Adipose tissue (tissue), 3 donors: Measurements from ENCODE around the gene MAPK8. TPM values are rescaled to one million over a fixed set of nuclear protein-coding genes. Genes with fewer than 3 reads are reported as not detected.

ENCODE experiments used
- H3K27ac ChIP-seq: one replicate; pipeline ENCODE4 v1.5.1; 2013; ENCODE audit warnings: low read depth, low read length
- WGBS, 3 donors: extraction: QIAGEN DNeasy Blood & Tissue Kit; methylation state at CpG; one replicate each; pipeline ENCODE4 v1.1.7; 2013; 5-methylcytosine and 5-hydroxymethylcytosine counted together
- polyA plus RNA-seq, 3 donors: library from polyadenylated mRNA; stranded (reverse); fragments of 200-250 nt; gene quantifications; one replicate each; pipeline ENCODE4 v1.2.3, GENCODE V29; 2013
- donor health status: healthy with polysubstance abuse.
- donor health status: Bipolar disorder and iron deficiency.
- donor health status: healthy.

Gene MAPK8
- polyA plus RNA-seq, 3 donors = 7.9 to 11.2 (median 8.3) TPM

DNA sequence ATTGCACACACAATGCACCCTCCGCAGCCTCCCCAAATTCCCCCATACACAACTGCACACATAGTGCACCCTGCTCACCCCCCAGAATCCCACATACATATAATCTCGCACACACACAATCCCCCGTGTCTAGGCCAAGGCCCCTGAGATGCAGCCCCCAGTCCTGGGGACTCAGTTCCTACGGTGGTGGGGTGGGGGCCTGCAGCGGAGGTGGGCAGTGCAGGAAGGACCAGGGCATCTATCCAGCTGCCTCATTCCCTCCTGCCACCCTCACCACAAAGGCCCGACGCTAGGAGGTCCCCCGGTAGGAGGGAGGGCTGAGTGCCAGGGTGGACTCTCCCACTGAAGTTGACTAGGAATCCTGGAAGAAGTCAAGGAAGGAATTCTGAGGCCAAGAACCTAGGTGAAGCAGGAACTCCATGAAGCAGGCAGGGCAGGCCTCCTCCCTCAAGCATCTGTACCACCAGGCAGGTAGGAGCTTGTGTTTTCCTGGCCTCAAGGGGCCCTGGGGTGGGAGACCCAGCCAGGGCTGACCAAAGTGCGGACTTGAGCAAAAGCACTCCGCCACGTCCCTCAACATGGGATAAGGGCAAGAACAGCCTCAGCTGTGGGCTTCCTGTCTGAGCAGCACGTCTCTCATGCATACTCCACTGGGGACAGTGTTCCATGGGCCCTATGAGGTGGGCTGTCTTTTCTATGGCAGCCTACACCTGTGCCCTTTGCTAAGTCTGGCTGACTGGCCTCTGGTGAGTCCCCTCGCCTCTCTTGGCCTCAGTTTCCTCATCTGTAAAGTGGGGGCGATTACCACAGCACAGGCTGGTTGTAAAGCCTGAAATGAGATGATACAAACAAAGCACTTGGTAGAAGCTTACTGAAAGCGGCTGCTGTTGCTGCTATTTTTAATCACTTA is 145.7 kb downstream of the MAPK8 start:
- no peak overlapping the region for H3K27ac ChIP-seq
- 75 to 80% (median 79%) methylated on average over 15 of the region's 15 CpGs for WGBS, 3 donors

DNA sequence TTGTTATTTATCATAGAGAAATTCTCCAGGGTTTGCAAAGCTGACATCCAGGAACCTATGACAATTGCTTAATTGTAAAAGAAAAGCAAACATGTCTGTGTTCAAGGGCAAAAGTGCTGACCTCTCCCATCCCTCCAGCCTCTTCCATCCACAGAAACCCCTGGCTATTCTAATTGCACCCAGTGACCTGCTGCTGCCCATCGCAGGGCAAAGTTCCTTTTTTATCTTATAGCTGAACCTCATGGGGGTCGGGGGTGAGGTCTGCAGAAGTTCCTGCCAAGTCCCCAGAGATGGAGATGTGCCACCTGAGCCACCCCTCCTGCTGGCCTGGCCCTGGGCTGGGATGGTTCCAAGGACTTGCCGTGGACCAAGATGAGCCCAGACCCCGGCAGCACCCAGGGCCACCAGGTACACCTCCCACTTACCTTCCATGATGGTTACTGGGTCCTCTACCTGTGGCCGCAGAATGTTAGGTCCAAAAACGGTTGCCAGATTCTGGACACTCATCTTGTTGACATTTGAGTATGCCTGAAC is 146.5 kb downstream of the MAPK8 start:
- H3K27ac ChIP-seq = no peak overlapping the region
- whole genome bisulfite sequencing, 3 donors = 80 to 85% (median 81%) methylated on average over 6 of the region's 6 CpGs

DNA sequence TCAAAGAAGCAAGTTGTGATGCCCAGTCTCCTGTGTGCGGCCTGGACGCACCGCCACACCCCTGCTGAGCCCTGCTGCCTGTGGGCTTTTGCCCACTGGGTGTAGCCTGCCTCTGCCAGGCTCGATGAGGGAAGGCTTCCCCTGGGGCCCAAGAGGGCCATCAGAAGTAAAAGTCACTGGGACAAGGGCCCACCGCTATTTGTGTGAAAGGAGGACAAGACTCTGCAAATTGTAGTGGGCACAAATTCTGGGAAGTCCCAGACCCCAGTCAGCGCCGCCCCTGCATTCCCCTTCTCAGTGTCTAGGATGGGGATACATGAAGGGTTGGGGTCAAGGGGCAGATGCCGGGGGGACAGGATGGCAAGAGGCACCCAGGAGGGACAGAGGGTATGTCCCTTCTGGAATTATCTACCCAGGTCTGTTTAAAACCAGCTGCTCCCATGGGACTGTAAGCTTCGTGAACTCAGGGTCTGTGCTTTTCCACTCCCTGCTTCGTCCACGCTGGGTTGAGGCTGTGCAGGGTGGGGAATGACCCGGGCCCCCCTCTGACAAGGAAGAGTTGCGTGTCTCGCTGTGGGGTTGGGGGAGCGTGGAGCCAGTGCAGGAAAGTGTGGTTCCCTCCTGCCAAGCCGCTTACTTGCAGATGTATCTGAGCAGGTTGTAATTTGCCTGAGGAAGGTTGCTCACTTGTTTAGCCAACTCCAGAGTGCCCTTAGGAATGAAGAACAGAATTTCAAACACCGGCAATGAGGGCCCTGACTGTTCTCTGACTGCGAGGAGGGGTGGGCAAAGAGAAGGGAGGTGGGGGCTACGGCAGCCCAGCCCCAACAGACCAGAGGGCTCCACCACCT is 147.2 kb downstream of the MAPK8 start:
- 72 to 86% (median 83%) methylated on average over 19 of the region's 19 CpGs for WGBS, 3 donors
- H3K27ac ChIP-seq = no peak overlapping the region

DNA sequence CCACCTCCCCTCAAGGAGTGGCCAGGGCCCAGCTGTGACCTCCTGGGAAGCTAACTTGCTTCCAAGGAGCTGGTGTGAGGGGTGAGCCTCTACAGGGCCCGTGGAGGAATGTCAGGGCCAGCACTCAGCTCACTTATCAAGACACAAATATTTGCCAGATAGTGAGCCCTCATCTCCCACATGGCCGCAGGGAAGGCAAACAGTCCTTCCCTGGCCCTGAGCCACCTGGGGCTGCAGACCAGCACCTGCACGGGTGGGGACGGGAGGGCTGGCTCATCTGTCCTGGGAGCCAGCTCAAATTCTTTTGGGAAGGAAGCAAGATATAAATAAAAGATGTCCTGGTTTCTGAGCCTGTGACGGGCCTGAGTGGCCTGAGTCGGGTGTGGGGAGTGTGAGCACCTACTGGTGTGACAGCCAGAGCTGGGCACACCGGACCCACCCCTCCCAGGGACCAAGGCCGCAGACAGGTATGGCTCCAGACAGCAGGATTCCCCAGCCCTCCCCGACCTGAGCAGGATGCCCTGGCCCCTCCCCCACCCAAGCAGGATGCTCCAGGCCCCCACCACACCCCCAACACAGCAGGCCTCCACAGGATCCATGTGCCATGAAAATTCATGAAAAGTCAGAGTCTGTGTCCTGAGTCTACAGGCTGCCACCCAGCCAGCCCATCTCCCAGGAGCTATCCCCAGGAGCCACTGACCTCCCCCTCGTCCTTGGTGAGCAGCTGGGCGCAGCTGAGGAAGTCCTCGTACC is 148.0 kb downstream of the MAPK8 start:
- H3K27ac ChIP-seq = no peak overlapping the region
- WGBS, 3 donors = 37 to 79% (median 67%) methylated on average over 11 to 12 of the region's 12 CpGs

DNA sequence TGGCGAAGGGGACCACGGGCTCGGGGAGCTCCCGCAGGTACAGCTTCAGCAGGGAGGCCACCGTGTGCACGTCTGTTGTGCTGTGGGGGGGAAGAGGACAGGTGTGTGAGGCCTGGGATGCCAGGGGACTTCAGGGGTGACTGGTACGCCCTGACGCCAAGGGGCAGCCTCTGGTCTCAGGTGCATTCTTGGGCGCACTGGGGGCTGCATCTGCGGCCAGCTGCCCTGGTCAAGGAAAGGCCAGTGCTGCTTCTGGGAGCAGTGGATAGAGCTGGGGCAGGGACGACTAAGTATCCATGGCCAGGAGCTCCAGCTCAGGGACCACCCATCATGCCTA is 148.5 kb downstream of the MAPK8 start:
- 79 to 95% (median 93%) methylated on average over 11 of the region's 11 CpGs for WGBS, 3 donors
- no peak overlapping the region for H3K27ac ChIP-seq

DNA sequence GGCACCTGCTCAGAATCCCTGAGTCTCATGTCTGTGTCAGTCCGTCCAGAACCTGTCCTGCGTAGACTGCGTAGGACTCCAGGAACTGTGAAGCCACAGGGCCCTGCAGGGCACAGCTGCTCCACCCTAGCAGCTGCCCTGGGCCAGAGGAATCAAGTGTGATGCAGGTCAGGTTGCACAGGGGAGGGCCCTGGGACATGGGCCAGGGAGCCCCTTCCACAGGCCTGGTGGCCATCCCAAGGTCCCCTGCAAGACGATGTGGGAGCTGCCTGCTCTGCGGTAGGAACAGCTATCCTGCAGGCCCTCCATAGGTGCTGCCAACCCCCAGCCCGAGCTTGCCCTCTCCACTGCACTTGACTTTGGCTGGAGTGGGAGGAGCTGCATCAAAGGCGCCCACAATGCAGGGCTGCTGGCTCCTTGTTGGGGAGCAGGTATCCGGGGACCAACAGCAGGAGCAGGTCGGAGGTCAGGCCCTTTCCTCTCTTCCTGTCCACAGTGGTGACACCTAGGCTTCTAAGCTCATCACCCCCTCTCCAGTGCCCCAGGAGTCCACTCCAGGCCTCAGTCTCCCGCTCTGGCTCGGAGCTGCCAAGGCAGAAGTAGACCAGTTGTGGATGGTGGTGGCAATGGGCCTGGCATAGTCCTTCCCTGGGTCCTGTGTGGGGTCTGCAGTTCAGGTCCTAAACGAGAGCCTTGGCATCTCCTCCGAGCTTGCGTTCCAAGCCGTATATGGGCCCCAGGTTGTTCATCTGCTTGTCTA is 149.1 kb downstream of the MAPK8 start:
- 94 to 95% (median 95%) methylated on average over 15 of the region's 15 CpGs for WGBS, 3 donors
- no peak overlapping the region for H3K27ac ChIP-seq

DNA sequence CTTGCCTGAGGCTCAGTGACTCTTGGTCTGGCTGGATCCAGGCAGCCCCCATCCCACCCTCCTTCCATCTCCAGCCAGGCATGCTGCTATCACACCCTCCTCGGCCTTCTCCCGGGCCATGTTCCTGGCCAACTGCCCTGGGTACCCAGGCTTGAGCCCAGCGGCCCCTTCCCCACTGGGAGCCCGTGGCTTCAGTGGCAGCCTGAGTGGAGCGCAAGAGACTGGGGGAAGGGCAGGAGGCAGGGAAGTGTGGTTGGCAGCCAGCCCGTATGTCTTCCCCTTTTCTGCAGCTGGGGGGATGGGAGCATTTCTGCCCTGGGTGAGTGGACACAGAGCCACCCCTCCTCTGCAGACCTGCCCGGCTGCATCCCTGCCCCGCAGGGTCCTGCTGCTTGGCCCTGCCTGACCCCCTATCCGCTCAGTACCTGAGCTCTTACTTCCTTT is 149.9 kb downstream of the MAPK8 start:
- H3K27ac ChIP-seq = no peak overlapping the region
- WGBS, 3 donors = 19 to 41% (median 21%) methylated on average over 7 to 9 of the region's 9 CpGs

DNA sequence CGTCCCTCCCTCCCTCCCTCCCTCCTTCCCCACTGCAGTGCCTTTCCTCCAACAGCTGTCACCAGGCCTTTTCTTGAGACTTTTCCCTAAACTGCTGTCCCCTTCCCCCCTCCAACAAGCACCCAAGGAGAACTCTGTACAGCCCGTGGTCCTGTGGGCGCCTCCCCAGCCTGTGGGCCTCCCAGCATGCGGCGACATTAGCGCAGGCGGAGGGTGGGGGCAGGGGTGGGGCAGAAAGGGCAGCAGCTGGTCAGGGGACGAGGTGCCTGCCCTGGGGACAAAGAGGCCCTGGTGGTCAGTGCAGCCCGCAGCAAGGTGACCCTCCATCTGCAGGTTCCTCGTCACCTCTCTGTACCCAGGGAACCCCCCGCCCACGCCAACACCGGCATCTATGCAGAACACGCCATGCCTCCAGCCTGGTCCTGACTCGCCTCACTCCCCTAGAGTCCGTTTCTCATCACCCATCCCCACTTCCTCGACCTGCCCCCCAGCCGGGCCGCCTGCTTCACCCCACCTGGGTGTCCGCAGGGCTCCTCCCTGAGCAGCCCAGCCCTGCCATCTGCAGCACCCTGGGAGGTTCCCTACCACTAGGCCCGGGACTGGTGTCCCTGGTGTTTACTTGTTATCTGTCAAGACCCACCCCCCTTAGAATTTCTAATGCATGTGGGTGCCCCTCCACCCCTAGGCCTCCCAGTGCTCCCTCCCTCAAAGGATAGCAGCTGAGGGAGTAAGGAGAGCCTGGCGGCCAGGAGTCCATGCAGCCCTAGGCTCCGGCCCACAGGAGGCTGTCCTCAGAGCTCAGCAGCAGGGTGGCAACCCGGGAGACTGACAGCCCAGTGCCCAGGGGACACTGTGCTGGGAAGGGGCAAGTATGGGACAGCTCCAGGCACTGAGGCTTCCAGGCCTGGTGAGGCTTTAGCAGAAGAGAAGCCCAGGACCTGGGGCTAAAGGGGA is 150.6 kb downstream of the MAPK8 start:
- WGBS, 3 donors = 60 to 74% (median 67%) methylated on average over 24 of the region's 24 CpGs
- H3K27ac ChIP-seq = no peak overlapping the region

DNA sequence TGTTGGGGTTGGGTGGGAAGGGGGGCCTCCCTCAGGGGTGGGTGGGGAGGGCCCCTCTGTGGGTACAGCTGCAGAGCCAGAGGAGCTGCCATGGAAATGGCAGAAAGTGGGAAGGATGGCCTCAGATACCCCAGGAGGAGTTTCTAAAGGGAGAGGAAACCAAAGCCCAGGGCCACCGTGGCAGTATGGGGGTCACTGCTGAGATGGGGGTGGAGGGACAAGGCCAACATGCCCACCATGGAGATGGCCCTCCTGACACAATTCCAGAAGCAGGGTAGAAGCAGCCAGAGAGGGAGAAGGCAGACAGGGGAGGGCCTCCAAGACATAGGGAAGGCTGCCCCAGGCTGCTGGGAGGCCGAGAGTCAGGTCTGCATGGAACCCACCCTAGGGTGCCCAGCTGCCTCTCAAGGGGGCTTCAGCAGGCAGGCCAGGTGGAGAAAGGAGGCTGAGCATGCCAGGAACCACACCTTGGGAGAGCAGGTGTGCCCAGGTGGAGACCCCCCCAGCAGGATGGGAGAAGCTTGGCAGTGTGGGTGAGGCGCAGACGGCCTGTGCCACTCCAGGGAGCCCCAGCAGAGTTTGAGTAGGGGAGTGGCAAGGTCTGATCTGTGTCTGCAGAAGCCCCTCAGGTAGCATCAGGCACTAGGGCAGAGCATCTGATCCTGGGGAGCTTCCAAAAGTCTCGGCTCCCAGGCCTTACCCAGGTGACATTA is 151.6 kb downstream of the MAPK8 start:
- no peak overlapping the region for H3K27ac ChIP-seq
- WGBS, 3 donors = 67 to 75% (median 74%) methylated on average over 5 of the region's 5 CpGs

DNA sequence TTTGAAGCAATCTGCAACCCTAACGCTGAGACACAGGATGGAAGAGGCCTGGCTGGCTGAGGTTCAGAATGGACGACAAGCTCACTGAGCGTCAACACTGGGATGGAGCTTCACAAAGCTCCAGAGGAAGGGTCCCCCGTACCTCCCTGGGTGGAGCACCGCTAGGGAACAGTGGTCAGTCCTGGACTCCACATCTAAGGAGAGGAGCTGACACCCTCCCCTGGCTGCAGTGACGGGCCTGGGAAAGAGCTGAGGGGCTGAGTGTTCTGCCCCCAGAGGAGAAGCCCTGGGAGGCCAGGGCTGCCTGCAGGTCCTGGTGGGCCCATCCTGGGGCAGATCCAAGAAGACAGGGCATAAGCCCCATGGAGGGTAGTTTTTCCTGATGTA is 152.2 kb downstream of the MAPK8 start:
- H3K27ac ChIP-seq = no peak overlapping the region
- WGBS, 3 donors = 71 to 78% (median 76%) methylated on average over 6 of the region's 6 CpGs

DNA sequence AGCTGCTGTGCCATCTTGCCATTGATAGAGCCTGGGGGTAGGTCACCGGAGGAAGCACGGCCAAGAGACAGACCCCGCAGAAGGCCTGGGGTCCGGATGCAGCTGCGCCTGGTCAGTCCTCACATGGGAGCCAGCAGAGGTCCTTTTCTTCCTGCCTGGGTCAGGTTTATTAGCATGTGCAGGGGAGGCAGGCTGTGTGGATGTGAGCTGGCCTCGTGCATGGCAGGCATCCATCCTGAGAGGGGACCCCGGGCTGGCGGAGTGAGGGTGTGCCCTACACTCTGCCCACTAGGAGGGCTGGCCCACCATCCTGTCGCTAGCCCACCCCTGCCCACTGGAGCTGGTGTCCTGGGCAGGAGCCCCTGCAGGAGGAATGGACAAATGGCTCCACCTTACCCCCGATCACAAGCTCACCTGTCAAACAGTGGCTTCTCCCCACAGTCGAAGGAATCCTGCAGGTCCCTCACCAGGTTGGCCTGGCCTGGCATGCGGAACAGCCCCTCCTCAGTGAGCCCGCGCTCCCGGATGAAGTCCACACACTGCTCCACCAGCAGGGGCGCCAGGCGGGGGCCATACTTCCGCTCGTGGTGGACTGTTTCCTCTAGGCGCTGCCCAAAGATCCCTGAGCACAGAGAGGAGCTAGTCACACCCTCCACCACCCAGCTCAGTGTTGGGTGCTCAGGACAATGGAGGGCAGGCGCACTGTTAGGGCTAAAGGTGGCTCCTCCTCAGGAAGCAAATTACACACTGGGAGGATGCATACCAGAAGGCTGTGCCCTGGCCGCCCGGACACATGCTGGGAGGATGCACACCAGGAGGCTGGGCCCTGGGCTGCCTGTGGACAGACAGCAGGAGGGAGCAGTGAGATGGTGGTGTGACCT is 153.0 kb downstream of the MAPK8 start:
- no peak overlapping the region for H3K27ac ChIP-seq
- WGBS, 3 donors = 76 to 90% (median 78%) methylated on average over 22 to 23 of the region's 23 CpGs

DNA sequence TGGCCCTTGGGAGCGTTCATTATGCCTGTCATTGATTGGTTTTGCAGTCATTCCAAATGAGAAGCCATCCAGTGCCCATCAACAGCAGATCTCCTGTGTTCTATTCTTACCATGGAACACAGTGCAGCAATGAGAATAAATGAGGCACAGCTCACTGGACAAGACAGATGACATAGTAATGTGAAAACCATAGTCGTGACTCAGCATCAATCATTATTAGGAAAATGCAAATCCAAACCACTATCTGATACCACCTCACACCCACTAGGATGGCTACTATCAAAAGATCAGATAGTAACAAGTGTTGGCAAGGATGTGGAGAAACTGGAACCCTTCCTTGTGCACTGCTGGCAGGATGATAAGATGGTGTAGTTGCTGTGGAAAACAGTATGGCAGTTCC is 153.7 kb downstream of the MAPK8 start:
- no peak overlapping the region for H3K27ac ChIP-seq
- WGBS, 3 donors = 88 to 91% (median 90%) methylated on average over 2 of the region's 2 CpGs

DNA sequence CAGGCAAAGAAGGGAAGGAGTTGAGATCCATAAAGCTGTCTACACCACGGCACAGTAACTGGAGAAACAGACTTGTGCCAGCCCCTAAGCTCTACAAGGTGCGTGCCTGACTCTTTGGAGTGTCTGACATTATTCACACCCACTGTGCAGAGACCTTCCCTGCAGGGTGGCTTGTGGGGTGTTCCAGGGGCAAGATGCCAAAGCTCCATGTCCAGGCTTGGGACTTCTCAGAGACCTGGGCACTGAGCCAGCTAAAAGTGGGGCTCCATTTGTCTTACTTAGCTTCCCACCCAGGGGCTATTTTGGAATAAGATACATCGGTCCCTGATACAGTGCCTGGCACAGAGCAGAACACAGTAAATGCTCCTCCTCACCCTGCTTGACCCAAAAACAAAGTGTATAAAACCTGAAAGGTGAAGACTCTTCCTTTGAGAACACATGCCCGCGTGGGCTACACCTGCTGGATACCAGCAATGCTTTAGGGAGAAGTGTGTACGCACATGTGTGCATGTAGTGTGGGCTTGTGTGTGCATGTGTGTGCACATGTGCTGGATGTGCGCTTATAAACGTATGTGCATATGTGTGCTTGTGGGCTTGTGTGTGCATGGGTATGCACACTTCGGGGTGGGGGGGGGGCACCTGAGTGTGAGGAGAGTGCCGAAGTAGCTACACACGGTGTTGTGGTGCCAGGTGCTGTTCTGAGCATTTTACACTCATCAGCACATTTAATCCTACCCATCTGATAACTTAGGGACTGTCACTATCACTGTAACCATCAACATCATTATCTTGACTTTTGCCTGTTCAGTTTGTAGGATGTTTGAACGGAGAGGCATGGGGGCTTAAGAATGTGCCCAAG is 155.4 kb downstream of the MAPK8 start:
- 88 to 93% (median 93%) methylated on average over 12 of the region's 12 CpGs for WGBS, 3 donors
- no peak overlapping the region for H3K27ac ChIP-seq

DNA sequence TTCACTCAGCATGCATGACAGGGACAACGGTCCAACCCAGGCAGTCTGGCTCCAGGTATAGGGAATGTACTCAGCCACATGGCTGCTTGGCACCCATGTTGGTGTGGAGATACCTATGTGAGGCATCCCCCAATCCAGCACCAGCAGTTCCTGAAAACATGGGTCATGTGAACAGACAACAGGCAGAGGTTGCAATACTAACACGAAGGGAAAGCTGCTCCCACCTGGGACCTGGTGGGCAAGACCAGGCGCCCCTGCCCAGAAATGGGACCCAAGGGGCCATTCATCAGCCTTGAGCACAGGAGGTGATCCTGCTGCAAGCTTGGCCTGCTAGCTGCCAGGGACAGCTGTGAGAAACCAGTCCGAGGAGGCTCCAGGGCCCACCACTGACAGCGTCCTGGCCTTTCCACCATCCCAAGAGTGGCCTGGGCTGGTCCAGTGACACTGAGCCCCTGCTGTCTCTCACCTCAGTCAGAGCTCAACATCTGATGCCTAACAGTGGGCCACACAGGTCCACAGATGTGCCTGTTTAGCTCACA is 156.1 kb downstream of the MAPK8 start:
- WGBS, 3 donors = 81 to 89% (median 85%) methylated on average over 5 of the region's 5 CpGs
- H3K27ac ChIP-seq = no peak overlapping the region
